ENCODE measurements around the gene MUC12.

DNA sequence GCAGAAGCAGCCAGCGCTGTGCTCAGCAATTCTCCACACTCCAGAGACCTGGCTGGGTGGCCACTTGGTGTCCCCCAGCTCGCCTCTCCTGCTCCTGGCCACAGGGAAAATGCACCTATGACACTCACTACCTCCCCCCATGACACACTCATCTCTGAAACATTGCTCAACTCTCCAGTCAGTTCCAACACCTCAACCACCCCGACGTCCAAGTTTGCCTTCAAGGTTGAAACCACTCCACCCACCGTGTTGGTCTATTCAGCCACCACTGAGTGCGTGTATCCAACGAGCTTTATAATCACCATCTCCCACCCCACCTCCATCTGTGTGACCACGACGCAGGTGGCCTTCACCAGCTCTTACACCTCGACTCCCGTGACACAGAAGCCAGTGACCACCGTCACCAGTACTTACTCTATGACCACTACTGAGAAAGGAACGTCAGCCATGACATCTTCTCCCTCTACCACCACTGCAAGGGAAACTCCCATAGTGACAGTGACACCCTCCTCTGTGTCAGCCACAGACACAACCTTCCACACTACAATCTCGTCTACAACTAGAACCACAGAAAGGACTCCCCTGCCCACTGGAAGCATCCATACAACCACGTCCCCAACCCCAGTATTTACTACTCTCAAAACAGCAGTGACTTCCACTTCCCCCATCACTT lies 17.3 kb upstream of the MUC12 start:
- no peak for TF ChIP-seq POLR2A (IDR thresholded peaks at IDR 0.05)
- TF ChIP-seq, protein P1, sequence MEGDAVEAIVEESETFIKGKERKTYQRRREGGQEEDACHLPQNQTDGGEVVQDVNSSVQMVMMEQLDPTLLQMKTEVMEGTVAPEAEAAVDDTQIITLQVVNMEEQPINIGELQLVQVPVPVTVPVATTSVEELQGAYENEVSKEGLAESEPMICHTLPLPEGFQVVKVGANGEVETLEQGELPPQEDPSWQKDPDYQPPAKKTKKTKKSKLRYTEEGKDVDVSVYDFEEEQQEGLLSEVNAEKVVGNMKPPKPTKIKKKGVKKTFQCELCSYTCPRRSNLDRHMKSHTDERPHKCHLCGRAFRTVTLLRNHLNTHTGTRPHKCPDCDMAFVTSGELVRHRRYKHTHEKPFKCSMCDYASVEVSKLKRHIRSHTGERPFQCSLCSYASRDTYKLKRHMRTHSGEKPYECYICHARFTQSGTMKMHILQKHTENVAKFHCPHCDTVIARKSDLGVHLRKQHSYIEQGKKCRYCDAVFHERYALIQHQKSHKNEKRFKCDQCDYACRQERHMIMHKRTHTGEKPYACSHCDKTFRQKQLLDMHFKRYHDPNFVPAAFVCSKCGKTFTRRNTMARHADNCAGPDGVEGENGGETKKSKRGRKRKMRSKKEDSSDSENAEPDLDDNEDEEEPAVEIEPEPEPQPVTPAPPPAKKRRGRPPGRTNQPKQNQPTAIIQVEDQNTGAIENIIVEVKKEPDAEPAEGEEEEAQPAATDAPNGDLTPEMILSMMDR (IDR thresholded peaks at IDR 0.05) = no peak
